ENCODE data around the gene MISP3.
"Not testable (repeated sequence)": the region's sequence is repeated elsewhere in the genome, so short reads cannot be mapped to it uniquely, and the experiment has no call there.

Gene MISP3

GRCh38 chr19:14039181-14039580 lies 33.4 kb upstream of the MISP3 start:
- no peak overlapping the region for H3K9ac ChIP-seq (ENCODE audit: low read depth, low read length)
- H3K4me1 ChIP-seq (ENCODE audit: insufficient read depth, low read length), result no peaks in the 10 kb centered on the region
- no peaks in the 10 kb centered on the region for H3K9me3 ChIP-seq (ENCODE audit: insufficient read depth, low read depth, low read length)
- no peaks in the 10 kb centered on the region for H3K36me3 ChIP-seq (ENCODE audit: insufficient read depth, low read depth, low read length)
- no peak overlapping the region for H3K4me3 ChIP-seq (ENCODE audit: low read length)
- H3K27ac ChIP-seq (ENCODE audit: low read length), result no peak overlapping the region
- no peaks in the 10 kb centered on the region for H3K27me3 ChIP-seq (ENCODE audit: insufficient read depth, low read length)

DNA sequence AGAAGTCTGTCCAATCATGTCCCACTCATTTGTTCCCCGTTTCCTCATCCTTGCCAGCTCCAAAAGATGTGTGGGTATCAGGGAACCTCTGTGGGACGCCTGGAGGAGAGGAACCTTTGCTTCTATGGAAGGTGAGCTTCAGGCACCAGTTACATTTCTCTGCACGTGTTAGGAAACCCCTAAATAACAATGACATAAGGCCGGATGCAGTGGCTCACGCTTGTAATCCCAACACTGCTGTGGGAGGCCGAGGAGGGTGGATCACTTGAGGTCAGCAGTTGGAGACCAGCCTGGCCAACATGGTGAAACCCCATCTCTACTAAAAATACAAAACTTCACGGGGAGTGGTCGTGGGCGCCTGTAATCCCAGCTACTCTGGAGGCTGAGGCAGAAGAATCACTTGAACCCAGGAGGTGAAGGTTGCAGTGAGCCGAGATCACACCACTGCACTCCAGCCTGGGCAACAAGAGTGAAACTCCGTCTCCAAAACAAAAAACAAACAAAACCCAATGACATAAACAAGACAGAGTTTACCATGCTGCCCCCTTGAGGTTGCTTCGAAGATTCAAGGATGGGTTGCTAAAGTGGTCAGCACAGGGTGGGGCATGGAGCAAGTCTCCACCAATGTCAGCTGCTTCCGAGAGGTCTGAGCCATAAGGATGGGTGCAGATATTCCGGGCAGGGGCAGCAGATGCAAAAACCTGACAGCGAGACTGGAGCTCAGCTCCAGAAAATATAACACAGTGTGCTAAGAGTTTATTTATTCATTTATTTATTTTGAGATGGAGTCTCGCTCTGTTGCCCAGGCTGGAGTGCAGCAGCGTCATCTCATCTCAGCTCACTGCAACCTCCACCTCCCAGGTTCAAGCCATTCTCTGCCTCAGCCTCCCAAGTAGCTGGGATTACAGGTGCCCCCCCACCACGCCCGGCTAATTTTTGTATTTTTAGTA lies 29.7 kb upstream of the MISP3 start:
- not testable (repeated sequence) for H3K4me3 ChIP-seq (ENCODE audit: low read length); H3K27me3 ChIP-seq (ENCODE audit: insufficient read depth, low read length); H3K9me3 ChIP-seq (ENCODE audit: insufficient read depth, low read depth, low read length); H3K36me3 ChIP-seq (ENCODE audit: insufficient read depth, low read depth, low read length); H3K4me1 ChIP-seq (ENCODE audit: insufficient read depth, low read length); H3K27ac ChIP-seq (ENCODE audit: low read length)
- peak overlapping the region; percentile 32; the same call in 1 of the 2 replicates for H3K9ac ChIP-seq (ENCODE audit: low read depth, low read length)

DNA sequence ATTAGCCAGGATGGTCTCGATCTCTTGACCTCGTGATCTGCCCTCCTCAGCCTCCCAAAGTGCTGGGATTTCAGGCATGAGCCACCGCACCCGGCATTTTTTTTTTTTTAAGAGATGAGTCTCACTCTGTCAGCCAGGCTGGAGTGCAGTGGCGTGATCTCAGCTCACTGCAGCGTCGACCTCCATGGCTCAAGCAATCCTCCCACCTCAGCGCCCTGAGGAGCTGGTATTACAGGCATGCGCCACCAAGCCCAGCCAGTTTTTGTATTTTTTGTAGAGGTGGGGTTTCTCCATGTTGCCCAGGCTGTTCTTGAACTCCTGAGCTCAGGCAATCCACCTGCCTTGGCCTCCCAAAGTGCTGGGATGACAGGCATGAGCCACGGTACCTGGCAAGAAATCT lies 24.7 kb upstream of the MISP3 start:
- H3K9ac ChIP-seq (ENCODE audit: low read depth, low read length); H3K27me3 ChIP-seq (ENCODE audit: insufficient read depth, low read length); H3K27ac ChIP-seq (ENCODE audit: low read length); H3K9me3 ChIP-seq (ENCODE audit: insufficient read depth, low read depth, low read length); H3K4me1 ChIP-seq (ENCODE audit: insufficient read depth, low read length); H3K4me3 ChIP-seq (ENCODE audit: low read length); H3K36me3 ChIP-seq (ENCODE audit: insufficient read depth, low read depth, low read length): not testable (repeated sequence)

- Histone ChIP-seq H3K27me3 (ENCODE audit: insufficient read depth, low read length) (no peaks in the 10 kb centered on the region), H3K4me1 (ENCODE audit: insufficient read depth, low read length) (no peaks in the 10 kb centered on the region), H3K4me3 (ENCODE audit: low read length) (no peak overlapping the region), H3K9ac (ENCODE audit: low read depth, low read length) (no peak overlapping the region), H3K9me3 (ENCODE audit: insufficient read depth, low read depth, low read length) (peaks cover 3% of the 10 kb centered on the region; the same call in 1 of the 2 replicates), H3K36me3 (ENCODE audit: insufficient read depth, low read depth, low read length) (no peaks in the 10 kb centered on the region), H3K27ac (ENCODE audit: low read length) (no peak overlapping the region)
Measured at GRCh38 chr19:14048443-14049153, 24.0 kb upstream of the MISP3 start.

DNA sequence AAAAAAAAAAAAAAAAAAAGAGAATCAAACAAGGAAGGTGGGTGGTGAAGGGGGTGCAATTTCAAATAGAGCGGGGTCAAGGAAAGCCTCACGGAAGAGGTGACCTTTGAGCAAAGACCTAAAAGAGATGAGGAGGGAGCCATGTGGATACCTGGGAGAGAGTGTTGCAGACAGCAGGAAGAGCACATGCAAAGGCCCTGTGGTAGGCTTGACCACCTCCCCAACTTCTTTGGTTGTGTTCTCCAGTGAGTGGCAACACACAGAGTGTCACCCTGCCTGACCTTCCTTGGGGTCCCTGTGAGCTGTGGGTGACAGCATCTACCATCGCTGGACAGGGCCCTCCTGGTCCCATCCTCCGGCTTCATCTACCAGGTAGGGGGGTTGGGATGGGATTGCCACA lies 22.1 kb upstream of the MISP3 start:
- no peak overlapping the region for H3K9ac ChIP-seq (ENCODE audit: low read depth, low read length)
- H3K27me3 ChIP-seq (ENCODE audit: insufficient read depth, low read length), result no peaks in the 10 kb centered on the region
- H3K27ac ChIP-seq (ENCODE audit: low read length), result no peak overlapping the region
- H3K4me1 ChIP-seq (ENCODE audit: insufficient read depth, low read length), result no peaks in the 10 kb centered on the region
- peaks cover 3% of the 10 kb centered on the region; the same call in 1 of the 2 replicates for H3K9me3 ChIP-seq (ENCODE audit: insufficient read depth, low read depth, low read length)
- no peak overlapping the region for H3K4me3 ChIP-seq (ENCODE audit: low read length)
- H3K36me3 ChIP-seq (ENCODE audit: insufficient read depth, low read depth, low read length), result no peaks in the 10 kb centered on the region

- not testable (repeated sequence) for H3K36me3 ChIP-seq (ENCODE audit: insufficient read depth, low read depth, low read length); H3K27me3 ChIP-seq (ENCODE audit: insufficient read depth, low read length); H3K27ac ChIP-seq (ENCODE audit: low read length); H3K4me3 ChIP-seq (ENCODE audit: low read length); H3K9me3 ChIP-seq (ENCODE audit: insufficient read depth, low read depth, low read length); H3K4me1 ChIP-seq (ENCODE audit: insufficient read depth, low read length); H3K9ac ChIP-seq (ENCODE audit: low read depth, low read length)
Measured at GRCh38 chr19:14050961-14051360, 21.6 kb upstream of the MISP3 start.

DNA sequence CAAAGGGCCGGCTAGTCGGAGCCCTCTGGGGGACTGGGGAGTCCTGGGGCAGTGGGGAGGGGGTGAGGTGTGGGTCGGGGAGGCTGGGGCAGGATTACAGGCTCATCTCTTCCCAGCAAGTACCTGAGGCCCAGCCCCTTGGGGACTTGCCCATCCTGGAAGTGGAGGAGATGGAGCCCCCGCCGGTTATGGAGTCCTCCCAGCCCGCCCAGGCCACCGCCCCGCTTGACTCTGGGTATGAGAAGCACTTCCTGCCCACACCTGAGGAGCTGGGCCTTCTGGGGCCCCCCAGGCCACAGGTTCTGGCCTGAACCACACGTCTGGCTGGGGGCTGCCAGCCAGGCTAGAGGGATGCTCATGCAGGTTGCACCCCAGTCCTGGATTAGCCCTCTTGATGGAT lies 20.6 kb upstream of the MISP3 start:
- no peak overlapping the region for H3K4me3 ChIP-seq (ENCODE audit: low read length)
- no peaks in the 10 kb centered on the region for H3K36me3 ChIP-seq (ENCODE audit: insufficient read depth, low read depth, low read length)
- H3K9ac ChIP-seq (ENCODE audit: low read depth, low read length), result no peak overlapping the region
- peaks cover 8% of the 10 kb centered on the region for H3K27me3 ChIP-seq (ENCODE audit: insufficient read depth, low read length)
- H3K27ac ChIP-seq (ENCODE audit: low read length), result no peak overlapping the region
- H3K4me1 ChIP-seq (ENCODE audit: insufficient read depth, low read length), result no peaks in the 10 kb centered on the region
- peaks cover 3% of the 10 kb centered on the region; the same call in 1 of the 2 replicates for H3K9me3 ChIP-seq (ENCODE audit: insufficient read depth, low read depth, low read length)

- H3K27ac ChIP-seq (ENCODE audit: low read length), result no peak overlapping the region
- peaks cover 3% of the 10 kb centered on the region; the same call in 1 of the 2 replicates for H3K9me3 ChIP-seq (ENCODE audit: insufficient read depth, low read depth, low read length)
- no peak overlapping the region for H3K4me3 ChIP-seq (ENCODE audit: low read length)
- H3K9ac ChIP-seq (ENCODE audit: low read depth, low read length), result no peak overlapping the region
- peaks cover 10% of the 10 kb centered on the region for H3K27me3 ChIP-seq (ENCODE audit: insufficient read depth, low read length)
- no peaks in the 10 kb centered on the region for H3K4me1 ChIP-seq (ENCODE audit: insufficient read depth, low read length)
- no peaks in the 10 kb centered on the region for H3K36me3 ChIP-seq (ENCODE audit: insufficient read depth, low read depth, low read length)
Measured at GRCh38 chr19:14052470-14052869, 20.1 kb upstream of the MISP3 start.

- H3K9me3 ChIP-seq (ENCODE audit: insufficient read depth, low read depth, low read length), result peaks cover 3% of the 10 kb centered on the region; the same call in 1 of the 2 replicates
- no peaks in the 10 kb centered on the region for H3K4me1 ChIP-seq (ENCODE audit: insufficient read depth, low read length)
- peaks cover 14% of the 10 kb centered on the region for H3K27me3 ChIP-seq (ENCODE audit: insufficient read depth, low read length)
- no peak overlapping the region for H3K27ac ChIP-seq (ENCODE audit: low read length)
- H3K36me3 ChIP-seq (ENCODE audit: insufficient read depth, low read depth, low read length), result no peaks in the 10 kb centered on the region
- H3K9ac ChIP-seq (ENCODE audit: low read depth, low read length), result no peak overlapping the region
- H3K4me3 ChIP-seq (ENCODE audit: low read length), result no peak overlapping the region
Measured at GRCh38 chr19:14053032-14053431, 19.6 kb upstream of the MISP3 start.

DNA sequence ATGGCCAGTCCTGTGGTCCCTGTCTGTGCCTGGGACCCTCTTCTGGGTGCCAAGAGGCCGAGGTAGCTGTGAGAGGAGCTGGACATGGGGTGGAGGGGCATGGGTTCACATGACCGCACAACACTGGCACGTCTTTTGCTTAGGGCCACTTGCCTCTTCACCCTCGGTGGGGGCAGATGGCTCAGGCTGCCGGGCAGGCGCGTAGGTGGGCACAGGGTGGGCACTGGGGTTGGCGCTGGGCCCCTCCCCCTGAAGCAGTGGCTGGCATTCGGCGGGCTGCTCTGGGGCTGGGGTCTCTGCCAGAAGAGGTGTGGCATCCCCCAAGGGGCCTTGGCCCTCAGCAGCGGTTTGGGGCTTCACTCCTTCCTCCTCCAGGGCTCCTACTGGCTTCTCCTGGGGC lies 19.1 kb upstream of the MISP3 start:
- Histone ChIP-seq H3K36me3 (ENCODE audit: insufficient read depth, low read depth, low read length) (no peaks in the 10 kb centered on the region), H3K27ac (ENCODE audit: low read length) (no peak overlapping the region), H3K9ac (ENCODE audit: low read depth, low read length) (no peak overlapping the region), H3K9me3 (ENCODE audit: insufficient read depth, low read depth, low read length) (no peaks in the 10 kb centered on the region), H3K4me3 (ENCODE audit: low read length) (no peak overlapping the region), H3K27me3 (ENCODE audit: insufficient read depth, low read length) (peaks cover 19% of the 10 kb centered on the region), H3K4me1 (ENCODE audit: insufficient read depth, low read length) (no peaks in the 10 kb centered on the region)

DNA sequence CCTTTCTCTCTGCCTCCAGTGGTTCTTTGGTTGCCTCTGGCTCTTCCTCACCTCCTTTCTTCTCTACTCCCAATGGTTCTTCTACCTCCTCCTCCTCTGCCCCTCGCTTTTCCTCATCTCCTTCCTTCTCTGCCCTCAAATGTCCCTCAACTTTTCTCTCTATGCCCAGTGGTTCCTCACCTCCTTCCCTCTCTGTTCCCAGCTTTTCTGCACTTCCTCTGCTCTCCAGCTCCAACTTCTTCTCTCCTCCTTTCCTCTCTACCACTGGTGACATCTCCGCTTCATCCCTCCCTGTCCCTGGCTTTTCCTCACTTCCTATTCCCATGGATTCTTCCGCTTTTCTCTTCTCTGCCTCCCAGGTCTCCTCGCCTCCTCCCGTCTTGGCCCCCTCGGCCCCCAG lies 18.5 kb upstream of the MISP3 start:
- Histone ChIP-seq H3K27ac (ENCODE audit: low read length) (no peak overlapping the region), H3K4me3 (ENCODE audit: low read length) (no peak overlapping the region), H3K27me3 (ENCODE audit: insufficient read depth, low read length) (peaks cover 25% of the 10 kb centered on the region), H3K9me3 (ENCODE audit: insufficient read depth, low read depth, low read length) (no peaks in the 10 kb centered on the region), H3K4me1 (ENCODE audit: insufficient read depth, low read length) (no peaks in the 10 kb centered on the region), H3K36me3 (ENCODE audit: insufficient read depth, low read depth, low read length) (no peaks in the 10 kb centered on the region), H3K9ac (ENCODE audit: low read depth, low read length) (no peak overlapping the region)

GRCh38 chr19:14054721-14055120 lies 17.9 kb upstream of the MISP3 start:
- Histone ChIP-seq H3K4me3 (ENCODE audit: low read length) (no peak overlapping the region), H3K27me3 (ENCODE audit: insufficient read depth, low read length) (peaks cover 31% of the 10 kb centered on the region), H3K9ac (ENCODE audit: low read depth, low read length) (no peak overlapping the region), H3K36me3 (ENCODE audit: insufficient read depth, low read depth, low read length) (no peaks in the 10 kb centered on the region), H3K4me1 (ENCODE audit: insufficient read depth, low read length) (no peaks in the 10 kb centered on the region), H3K27ac (ENCODE audit: low read length) (no peak overlapping the region), H3K9me3 (ENCODE audit: insufficient read depth, low read depth, low read length) (no peaks in the 10 kb centered on the region)

Measured in iPS-20b (cell line).